Activated naive CD8-positive, alpha-beta T cell treated with anti-CD3 and anti-CD28 coated beads, Interleukin-2, amount 50 U/mL, for 24 hours (primary cell): Measurements from ENCODE around the gene UPF3A.

Experiments used
- ATAC-seq: fragments of 150-1000 bp; cut with Tn5 transposase; one replicate; pipeline ENCODE4 v1.10.0; 2021
- DNase-seq: peaks from one replicate; pipeline ENCODE4 v3.0.0; 2021
- H3K27ac Mint-ChIP-seq: one replicate; pipeline ENCODE4 v1.8.0; 2021; ENCODE audit warnings: mild to moderate bottlenecking, mixed read lengths
- H3K27me3 Mint-ChIP-seq: one replicate; pipeline ENCODE4 v1.8.0; 2021; ENCODE audit warnings: mixed read lengths
- H3K36me3 Mint-ChIP-seq: one replicate; pipeline ENCODE4 v1.8.0; 2021; ENCODE audit warnings: low read depth, mixed read lengths
- H3K4me1 Mint-ChIP-seq: one replicate; pipeline ENCODE4 v1.8.0; 2021; ENCODE audit warnings: mixed read lengths
- H3K4me3 Mint-ChIP-seq: one replicate; pipeline ENCODE4 v1.8.0; 2021; ENCODE audit warnings: mild to moderate bottlenecking, moderate library complexity, mixed read lengths
- H3K9me3 Mint-ChIP-seq: one replicate; pipeline ENCODE4 v1.8.0; 2021; ENCODE audit warnings: mixed read lengths

Gene UPF3A

GRCh38 chr13:114279146-114279545 lies 2.3 kb upstream of the UPF3A start:
- H3K27me3 Mint-ChIP-seq: no peaks in the 10 kb centered on the region
- peaks cover 24% of the 10 kb centered on the region for H3K36me3 Mint-ChIP-seq
- peak overlapping the region; percentile 99 for H3K27ac Mint-ChIP-seq
- peaks cover 34% of the 10 kb centered on the region for H3K4me1 Mint-ChIP-seq
- ATAC-seq: no peak
- H3K4me3 Mint-ChIP-seq: no peak overlapping the region
- no peaks in the 10 kb centered on the region for H3K9me3 Mint-ChIP-seq
- DNase-seq: no peak

GRCh38 chr13:114279758-114280355 lies 1.5 kb upstream of the UPF3A start:
- Mint-ChIP-seq H3K27me3 (no peaks in the 10 kb centered on the region), H3K27ac (peak overlapping the region; percentile 99)
- no peak for DNase-seq

DNA sequence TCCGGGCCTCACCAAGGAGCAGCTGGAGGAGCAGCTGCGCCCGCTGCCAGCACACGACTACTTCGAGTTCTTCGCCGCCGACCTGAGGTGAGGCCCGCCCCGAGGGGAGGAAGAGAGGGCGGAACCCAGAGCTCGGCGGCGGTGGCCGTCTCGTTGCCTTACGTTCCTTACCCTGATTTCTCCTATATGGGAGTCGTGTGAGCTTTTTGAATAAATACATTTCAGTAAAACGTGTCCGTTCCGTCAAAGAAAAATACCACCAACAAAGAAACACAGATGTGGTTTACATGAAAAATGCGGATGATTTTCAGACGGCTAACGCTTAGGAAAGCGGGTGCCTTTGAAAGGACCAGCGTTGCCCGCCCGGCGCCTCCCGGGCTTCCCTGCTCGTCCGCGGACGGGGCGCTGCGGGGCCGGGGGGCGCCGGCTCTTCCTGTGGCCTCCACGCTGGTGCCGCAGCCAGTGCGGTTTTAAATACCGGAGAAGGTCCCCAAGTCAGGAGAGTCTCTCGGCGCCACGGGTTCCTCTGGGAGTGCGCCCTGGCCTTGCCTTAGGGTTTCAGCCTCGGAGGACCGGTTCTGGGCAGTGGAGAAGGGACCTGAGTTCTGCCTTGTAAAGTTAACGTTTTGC lies 755 bp downstream of the UPF3A start:
- no peaks in the 10 kb centered on the region for H3K27me3 Mint-ChIP-seq
- ATAC-seq: peak; percentile 67
- peaks cover 48% of the 10 kb centered on the region for H3K4me1 Mint-ChIP-seq

More at GRCh38 chr13:114279758-114280355, 1.5 kb upstream of the UPF3A start:
- H3K36me3 Mint-ChIP-seq: peaks cover 21% of the 10 kb centered on the region
- no peaks in the 10 kb centered on the region for H3K9me3 Mint-ChIP-seq
- peak overlapping the region; percentile 89 for H3K4me3 Mint-ChIP-seq
- no peak for ATAC-seq
- H3K4me1 Mint-ChIP-seq: peaks cover 39% of the 10 kb centered on the region

GRCh38 chr13:114283576-114283975 lies 2.2 kb downstream of the UPF3A start:
- H3K9me3 Mint-ChIP-seq: no peaks in the 10 kb centered on the region
- H3K27ac Mint-ChIP-seq: peak overlapping the region; percentile 69
- H3K27me3 Mint-ChIP-seq: no peaks in the 10 kb centered on the region
- DNase-seq (no peak), ATAC-seq (no peak)
- H3K4me1 Mint-ChIP-seq: peaks cover 48% of the 10 kb centered on the region
- peaks cover 48% of the 10 kb centered on the region for H3K36me3 Mint-ChIP-seq
- peak overlapping the region; percentile 89 for H3K4me3 Mint-ChIP-seq

More for the DNA sequence above, 755 bp downstream of the UPF3A start:
- DNase-seq: peak; percentile 71
- Mint-ChIP-seq H3K27ac (peak overlapping the region; percentile 99), H3K36me3 (peaks cover 41% of the 10 kb centered on the region), H3K9me3 (no peaks in the 10 kb centered on the region), H3K4me3 (peak overlapping the region; percentile 89)

DNA sequence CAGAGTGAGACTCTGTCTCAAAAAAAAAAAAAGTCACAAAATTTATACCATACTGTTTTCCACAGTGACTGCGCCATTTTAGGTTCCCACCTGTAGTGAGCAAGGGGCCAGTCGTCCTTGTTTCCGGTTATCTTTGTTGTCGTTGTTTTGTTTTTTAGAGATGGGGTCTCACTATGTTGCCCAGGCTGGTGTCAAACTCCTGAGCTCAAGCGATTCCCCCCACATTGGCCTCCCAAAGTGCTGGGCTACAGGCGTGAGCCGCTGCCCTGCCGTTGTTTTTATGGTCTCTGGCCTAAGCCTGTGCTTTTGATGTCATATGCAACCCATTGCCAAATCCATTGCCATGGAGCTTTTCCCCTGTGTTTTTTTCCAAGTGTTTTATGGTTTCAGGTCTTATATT lies 3.3 kb downstream of the UPF3A start:
- Mint-ChIP-seq H3K9me3 (no peaks in the 10 kb centered on the region), H3K27ac (no peak overlapping the region), H3K27me3 (no peaks in the 10 kb centered on the region), H3K36me3 (peaks cover 50% of the 10 kb centered on the region), H3K4me3 (no peak overlapping the region), H3K4me1 (peaks cover 42% of the 10 kb centered on the region)
- ATAC-seq (no peak), DNase-seq (no peak)

- Mint-ChIP-seq H3K27me3 (no peaks in the 10 kb centered on the region), H3K9me3 (no peaks in the 10 kb centered on the region), H3K4me3 (no peak overlapping the region), H3K27ac (no peak overlapping the region), H3K36me3 (peaks cover 53% of the 10 kb centered on the region), H3K4me1 (peaks cover 36% of the 10 kb centered on the region)
- no peak for DNase-seq
- ATAC-seq: no peak
Observed at GRCh38 chr13:114285166-114285808, 3.9 kb downstream of the UPF3A start.

- Mint-ChIP-seq H3K4me1 (peaks cover 28% of the 10 kb centered on the region), H3K27me3 (no peaks in the 10 kb centered on the region), H3K9me3 (no peaks in the 10 kb centered on the region), H3K36me3 (peaks cover 53% of the 10 kb centered on the region), H3K27ac (no peak overlapping the region), H3K4me3 (no peak overlapping the region)
- ATAC-seq (no peak), DNase-seq (no peak)
Observed at GRCh38 chr13:114286808-114287207, 5.4 kb downstream of the UPF3A start.

DNA sequence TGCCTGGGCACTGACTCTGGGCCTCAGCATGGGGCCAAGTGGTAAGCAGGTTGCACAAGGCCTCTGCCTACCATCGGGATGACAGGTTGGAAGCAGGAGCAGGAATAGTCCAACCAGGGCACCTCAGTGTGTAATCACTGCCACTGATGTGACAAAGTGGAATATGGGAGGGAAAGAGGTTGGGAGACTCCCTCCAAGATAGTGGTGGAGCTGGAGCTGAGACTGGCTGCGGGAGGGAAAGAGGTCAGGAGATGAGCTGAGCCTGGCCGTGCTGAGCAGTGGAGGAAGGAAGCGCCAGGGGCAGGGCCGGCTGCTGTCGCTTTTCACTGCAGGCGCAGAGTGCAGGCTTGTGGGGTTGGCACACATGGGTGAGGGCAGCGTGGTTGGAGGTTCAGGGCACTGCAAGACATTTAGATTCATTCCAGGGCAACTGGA lies 6.8 kb downstream of the UPF3A start:
- Mint-ChIP-seq H3K9me3 (no peaks in the 10 kb centered on the region), H3K27me3 (no peaks in the 10 kb centered on the region), H3K36me3 (peaks cover 65% of the 10 kb centered on the region), H3K4me1 (peaks cover 24% of the 10 kb centered on the region), H3K4me3 (no peak overlapping the region), H3K27ac (no peak overlapping the region)
- no peak for ATAC-seq
- DNase-seq: no peak

DNA sequence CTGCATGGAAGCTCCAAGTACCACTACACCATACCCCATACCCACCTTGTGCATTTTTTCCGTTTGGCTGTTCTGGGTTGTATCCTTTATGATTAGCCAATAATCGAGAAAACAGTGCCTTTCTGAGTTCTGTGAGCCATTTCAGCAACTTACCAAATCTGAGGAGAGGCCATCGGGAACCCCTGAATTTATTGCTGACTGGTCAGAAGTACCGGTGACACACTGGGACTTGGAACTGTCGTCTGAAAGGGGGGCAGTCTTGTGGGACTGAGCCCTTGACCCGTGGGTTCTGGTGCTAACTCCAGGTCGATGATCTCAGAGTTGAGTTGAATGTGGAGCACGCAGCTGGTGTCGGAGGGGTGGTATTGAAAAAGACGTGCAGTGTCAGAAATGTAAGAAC lies 15.0 kb downstream of the UPF3A start:
- no peak for ATAC-seq
- Mint-ChIP-seq H3K27me3 (no peaks in the 10 kb centered on the region), H3K4me3 (no peak overlapping the region), H3K27ac (no peak overlapping the region), H3K9me3 (no peaks in the 10 kb centered on the region), H3K4me1 (peaks cover 5% of the 10 kb centered on the region), H3K36me3 (peaks cover 33% of the 10 kb centered on the region)
- no peak for DNase-seq

- no peak overlapping the region for H3K4me3 Mint-ChIP-seq
- no peaks in the 10 kb centered on the region for H3K9me3 Mint-ChIP-seq
- H3K4me1 Mint-ChIP-seq: peaks cover 5% of the 10 kb centered on the region
- no peak for ATAC-seq
- H3K27me3 Mint-ChIP-seq: no peaks in the 10 kb centered on the region
- peaks cover 32% of the 10 kb centered on the region for H3K36me3 Mint-ChIP-seq
- no peak for DNase-seq
- H3K27ac Mint-ChIP-seq: no peak overlapping the region
Observed at GRCh38 chr13:114296902-114297301, 15.5 kb downstream of the UPF3A start.

GRCh38 chr13:114298866-114299265 lies 17.5 kb downstream of the UPF3A start:
- peaks cover 19% of the 10 kb centered on the region for H3K36me3 Mint-ChIP-seq
- DNase-seq (no peak), ATAC-seq (no peak)
- no peak overlapping the region for H3K27ac Mint-ChIP-seq
- no peaks in the 10 kb centered on the region for H3K27me3 Mint-ChIP-seq
- no peaks in the 10 kb centered on the region for H3K4me1 Mint-ChIP-seq
- no peaks in the 10 kb centered on the region for H3K9me3 Mint-ChIP-seq
- no peak overlapping the region for H3K4me3 Mint-ChIP-seq

DNA sequence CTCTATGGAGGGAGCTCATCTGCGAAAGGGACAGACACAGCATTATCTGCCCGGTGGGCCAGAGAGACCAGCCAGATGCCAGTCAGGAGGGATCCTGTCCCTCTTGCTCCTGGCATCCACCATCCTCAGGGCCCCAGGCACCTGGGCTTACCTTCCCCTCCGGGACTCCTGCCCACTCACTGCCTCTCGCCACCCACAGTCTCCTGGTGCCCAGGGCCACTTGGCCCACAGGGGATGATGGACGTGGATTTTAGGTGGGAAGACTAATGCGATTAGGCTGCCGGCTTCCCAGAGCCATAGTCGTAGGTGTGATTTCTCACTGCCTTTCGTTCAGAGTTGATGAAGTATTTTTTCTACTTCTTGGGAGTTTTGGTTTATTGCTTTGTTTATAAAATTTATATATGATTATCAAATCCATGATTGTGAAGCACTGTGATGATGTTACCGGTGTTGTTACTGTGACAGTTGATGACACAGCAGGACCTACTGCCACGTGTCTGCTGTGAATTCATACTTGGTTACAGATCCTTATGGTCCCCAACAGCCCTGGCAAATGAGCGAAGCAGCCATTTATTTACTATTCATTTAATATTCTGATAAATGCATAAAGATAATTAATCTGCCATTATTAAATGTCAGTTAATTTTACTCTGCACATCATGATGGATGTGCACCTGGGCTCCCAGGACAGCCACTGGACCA lies 18.4 kb downstream of the UPF3A start:
- H3K4me3 Mint-ChIP-seq: no peak overlapping the region
- H3K4me1 Mint-ChIP-seq: no peaks in the 10 kb centered on the region
- H3K9me3 Mint-ChIP-seq: no peaks in the 10 kb centered on the region
- DNase-seq: no peak
- no peak for ATAC-seq
- H3K27ac Mint-ChIP-seq: no peak overlapping the region
- H3K27me3 Mint-ChIP-seq: no peaks in the 10 kb centered on the region
- H3K36me3 Mint-ChIP-seq: peaks cover 19% of the 10 kb centered on the region

- no peak overlapping the region for H3K4me3 Mint-ChIP-seq
- DNase-seq (no peak), ATAC-seq (no peak)
- no peaks in the 10 kb centered on the region for H3K4me1 Mint-ChIP-seq
- H3K27ac Mint-ChIP-seq: no peak overlapping the region
- H3K27me3 Mint-ChIP-seq: no peaks in the 10 kb centered on the region
- no peaks in the 10 kb centered on the region for H3K9me3 Mint-ChIP-seq
- peaks cover 22% of the 10 kb centered on the region for H3K36me3 Mint-ChIP-seq
Observed at GRCh38 chr13:114303700-114304327, 22.4 kb downstream of the UPF3A start.

- DNase-seq (no peak), ATAC-seq (no peak)
- Mint-ChIP-seq H3K27ac (no peak overlapping the region), H3K36me3 (peaks cover 22% of the 10 kb centered on the region), H3K27me3 (no peaks in the 10 kb centered on the region), H3K4me3 (no peak overlapping the region), H3K9me3 (no peaks in the 10 kb centered on the region), H3K4me1 (no peaks in the 10 kb centered on the region)
Observed at GRCh38 chr13:114304346-114305034, 23.1 kb downstream of the UPF3A start.
